ENCODE results near the gene RASA2.

Gene RASA2

DNA sequence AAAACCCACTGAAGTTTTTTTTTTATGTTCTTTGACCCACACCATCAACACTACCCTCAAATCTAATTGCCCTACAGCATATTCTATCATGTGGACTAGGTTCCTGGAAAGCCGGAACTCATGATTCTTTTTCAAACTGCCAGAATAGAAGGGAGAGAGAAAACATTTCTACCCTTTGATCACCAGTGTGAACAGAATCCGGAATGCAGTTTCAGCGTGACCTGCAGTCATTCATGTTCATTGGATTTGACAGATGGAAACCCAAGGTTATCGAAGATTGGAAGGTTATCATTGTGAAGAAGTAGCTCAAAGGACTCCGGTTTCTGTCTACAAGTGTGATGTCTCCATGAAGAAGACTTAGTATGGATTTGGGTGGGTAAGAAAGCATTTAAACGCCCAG lies 39.4 kb upstream of the RASA2 start:
- peaks cover 7% of the 10 kb centered on the region for H3K4me1 ChIP-seq (ENCODE audit: insufficient read depth, low read length, poor library complexity, severe bottlenecking)
- H3K4me3 ChIP-seq (ENCODE audit: low read length, poor library complexity, severe bottlenecking) = no peak overlapping the region
- no peaks in the 10 kb centered on the region for H3K27me3 ChIP-seq (ENCODE audit: insufficient read depth, low read length, poor library complexity, severe bottlenecking)
- no peak overlapping the region for H2AFZ ChIP-seq (ENCODE audit: low read length)
- H3F3A ChIP-seq (ENCODE audit: low read depth) = no peaks in the 10 kb centered on the region
- no peaks in the 10 kb centered on the region for H3K9me2 ChIP-seq (replicated peaks; ENCODE audit: low read depth, low read length)
- H3K9me3 ChIP-seq (ENCODE audit: insufficient read depth, low read depth, low read length) = no peaks in the 10 kb centered on the region
- no peaks in the 10 kb centered on the region for H3K36me3 ChIP-seq (ENCODE audit: insufficient read depth, low read length)
- no peak overlapping the region for H3K9ac ChIP-seq (ENCODE audit: low read depth, low read length, poor library complexity, severe bottlenecking)
- H4K20me1 ChIP-seq (ENCODE audit: insufficient read depth, low read length, poor library complexity, severe bottlenecking) = no peaks in the 10 kb centered on the region
- no peaks in the 10 kb centered on the region for H3K79me2 ChIP-seq (ENCODE audit: insufficient read depth, low read length)
- TF ChIP-seq EZH2phosphoT487 (IDR thresholded peaks at IDR 0.05; ENCODE audit: borderline replicate concordance) = no peak
- TF ChIP-seq, protein P1, sequence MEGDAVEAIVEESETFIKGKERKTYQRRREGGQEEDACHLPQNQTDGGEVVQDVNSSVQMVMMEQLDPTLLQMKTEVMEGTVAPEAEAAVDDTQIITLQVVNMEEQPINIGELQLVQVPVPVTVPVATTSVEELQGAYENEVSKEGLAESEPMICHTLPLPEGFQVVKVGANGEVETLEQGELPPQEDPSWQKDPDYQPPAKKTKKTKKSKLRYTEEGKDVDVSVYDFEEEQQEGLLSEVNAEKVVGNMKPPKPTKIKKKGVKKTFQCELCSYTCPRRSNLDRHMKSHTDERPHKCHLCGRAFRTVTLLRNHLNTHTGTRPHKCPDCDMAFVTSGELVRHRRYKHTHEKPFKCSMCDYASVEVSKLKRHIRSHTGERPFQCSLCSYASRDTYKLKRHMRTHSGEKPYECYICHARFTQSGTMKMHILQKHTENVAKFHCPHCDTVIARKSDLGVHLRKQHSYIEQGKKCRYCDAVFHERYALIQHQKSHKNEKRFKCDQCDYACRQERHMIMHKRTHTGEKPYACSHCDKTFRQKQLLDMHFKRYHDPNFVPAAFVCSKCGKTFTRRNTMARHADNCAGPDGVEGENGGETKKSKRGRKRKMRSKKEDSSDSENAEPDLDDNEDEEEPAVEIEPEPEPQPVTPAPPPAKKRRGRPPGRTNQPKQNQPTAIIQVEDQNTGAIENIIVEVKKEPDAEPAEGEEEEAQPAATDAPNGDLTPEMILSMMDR (conservative IDR thresholded peaks at IDR 0.05; ENCODE audit: low read length) = no peak
- H3K4me2 ChIP-seq (ENCODE audit: low read depth, low read length, poor library complexity, severe bottlenecking) = no peak overlapping the region

DNA sequence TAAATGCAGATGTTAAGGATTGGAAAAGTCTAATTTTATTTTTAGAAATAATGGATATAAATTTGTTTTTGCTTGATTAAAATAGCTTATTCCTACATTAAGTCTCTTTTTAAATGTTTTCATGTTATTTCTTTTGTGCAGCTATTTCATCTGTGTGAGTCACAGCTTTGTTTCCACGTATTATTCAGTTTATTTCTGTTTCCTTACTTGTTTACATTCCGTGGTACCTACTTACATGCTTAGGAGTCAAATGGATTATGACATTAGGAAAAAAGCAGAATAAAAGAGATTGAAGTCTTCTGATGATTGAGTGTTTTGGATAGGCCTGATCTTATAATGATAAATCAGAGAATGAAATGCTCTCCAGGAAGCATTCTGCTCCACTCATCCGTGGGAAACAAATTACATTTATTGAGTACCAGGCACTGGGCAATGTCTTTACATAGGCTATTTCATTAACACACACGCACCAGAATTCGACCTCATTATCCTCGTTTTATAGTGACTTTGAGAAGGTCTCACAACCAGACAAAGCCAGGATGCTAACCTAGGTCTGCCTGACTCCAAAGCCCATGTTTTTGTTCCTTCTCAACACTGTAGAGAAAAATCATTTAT lies 38.1 kb upstream of the RASA2 start:
- no peak overlapping the region for H3K9ac ChIP-seq (ENCODE audit: low read depth, low read length, poor library complexity, severe bottlenecking)
- H3F3A ChIP-seq (ENCODE audit: low read depth) = no peaks in the 10 kb centered on the region
- H2AFZ ChIP-seq (ENCODE audit: low read length) = 0 out of 2 replicates have a peak overlapping the region, but pooled peaks have one; percentile 8
- H3K4me2 ChIP-seq (ENCODE audit: low read depth, low read length, poor library complexity, severe bottlenecking) = no peak overlapping the region
- H3K9me2 ChIP-seq (replicated peaks; ENCODE audit: low read depth, low read length) = no peaks in the 10 kb centered on the region
- no peaks in the 10 kb centered on the region for H3K27me3 ChIP-seq (ENCODE audit: insufficient read depth, low read length, poor library complexity, severe bottlenecking)
- no peaks in the 10 kb centered on the region for H3K9me3 ChIP-seq (ENCODE audit: insufficient read depth, low read depth, low read length)
- no peaks in the 10 kb centered on the region for H4K20me1 ChIP-seq (ENCODE audit: insufficient read depth, low read length, poor library complexity, severe bottlenecking)
- no peaks in the 10 kb centered on the region for H3K79me2 ChIP-seq (ENCODE audit: insufficient read depth, low read length)
- H3K4me3 ChIP-seq (ENCODE audit: low read length, poor library complexity, severe bottlenecking) = no peak overlapping the region
- TF ChIP-seq, protein P1 (conservative IDR thresholded peaks at IDR 0.05; ENCODE audit: low read length) = no peak
- TF ChIP-seq EZH2phosphoT487 (IDR thresholded peaks at IDR 0.05; ENCODE audit: borderline replicate concordance) = no peak
- peaks cover 7% of the 10 kb centered on the region for H3K4me1 ChIP-seq (ENCODE audit: insufficient read depth, low read length, poor library complexity, severe bottlenecking)
- no peaks in the 10 kb centered on the region for H3K36me3 ChIP-seq (ENCODE audit: insufficient read depth, low read length)

DNA sequence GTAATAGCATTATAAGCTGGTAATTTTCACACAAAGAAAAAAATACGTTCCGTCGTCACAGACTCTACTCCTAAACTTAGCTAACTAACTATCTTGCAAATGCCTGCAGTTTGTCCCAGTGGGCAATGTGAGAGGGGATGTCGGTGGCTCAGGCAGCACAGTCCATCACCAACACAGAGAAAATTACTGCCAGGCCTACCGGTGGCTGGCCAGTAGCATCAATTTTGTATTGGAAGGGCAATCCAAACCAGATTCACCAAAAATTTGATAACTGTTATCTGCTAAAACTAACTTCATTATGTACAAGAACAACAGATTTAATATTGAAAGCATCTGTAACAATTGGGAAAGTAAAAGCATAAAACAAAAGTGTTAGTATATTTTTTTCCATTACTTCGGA lies 37.4 kb upstream of the RASA2 start:
- H3K79me2 ChIP-seq (ENCODE audit: insufficient read depth, low read length) = no peaks in the 10 kb centered on the region
- H3F3A ChIP-seq (ENCODE audit: low read depth) = no peaks in the 10 kb centered on the region
- H3K27me3 ChIP-seq (ENCODE audit: insufficient read depth, low read length, poor library complexity, severe bottlenecking) = no peaks in the 10 kb centered on the region
- H2AFZ ChIP-seq (ENCODE audit: low read length) = 0 out of 2 replicates have a peak overlapping the region, but pooled peaks have one; percentile 8
- H3K9me3 ChIP-seq (ENCODE audit: insufficient read depth, low read depth, low read length) = no peaks in the 10 kb centered on the region
- H4K20me1 ChIP-seq (ENCODE audit: insufficient read depth, low read length, poor library complexity, severe bottlenecking) = no peaks in the 10 kb centered on the region
- no peaks in the 10 kb centered on the region for H3K9me2 ChIP-seq (replicated peaks; ENCODE audit: low read depth, low read length)
- no peaks in the 10 kb centered on the region for H3K36me3 ChIP-seq (ENCODE audit: insufficient read depth, low read length)
- no peak overlapping the region for H3K9ac ChIP-seq (ENCODE audit: low read depth, low read length, poor library complexity, severe bottlenecking)
- TF ChIP-seq, protein P1 (conservative IDR thresholded peaks at IDR 0.05; ENCODE audit: low read length) = no peak
- TF ChIP-seq EZH2phosphoT487 (IDR thresholded peaks at IDR 0.05; ENCODE audit: borderline replicate concordance) = no peak
- peaks cover 9% of the 10 kb centered on the region for H3K4me1 ChIP-seq (ENCODE audit: insufficient read depth, low read length, poor library complexity, severe bottlenecking)
- H3K4me3 ChIP-seq (ENCODE audit: low read length, poor library complexity, severe bottlenecking) = no peak overlapping the region
- no peak overlapping the region for H3K4me2 ChIP-seq (ENCODE audit: low read depth, low read length, poor library complexity, severe bottlenecking)
